SU-DHL-6 (cell line): ENCODE data around the gene TMCC3.

ENCODE experiments used
- EZH2phosphoT487 ChIP-seq: fragments of 200-600 bp; sonication (generic), shearing (Covaris generic); conservative IDR thresholded peaks from 2 replicates; pipeline ENCODE4 v1.6.1; 2018; ENCODE audit warnings: mild to moderate bottlenecking, antibody characterized with exemption, low read length, moderate library complexity, mixed read lengths
- TF ChIP-seq, protein P1 (sequence below): fragments of 200-600 bp; sonication (generic); IDR thresholded peaks from one replicate; pipeline ENCODE4 v1.5.1; 2017; ENCODE audit warnings: antibody characterized with exemption, mild to moderate bottlenecking, low read length, moderate library complexity; ENCODE audit not compliant: insufficient read depth, poor library complexity, severe bottlenecking

DNA sequence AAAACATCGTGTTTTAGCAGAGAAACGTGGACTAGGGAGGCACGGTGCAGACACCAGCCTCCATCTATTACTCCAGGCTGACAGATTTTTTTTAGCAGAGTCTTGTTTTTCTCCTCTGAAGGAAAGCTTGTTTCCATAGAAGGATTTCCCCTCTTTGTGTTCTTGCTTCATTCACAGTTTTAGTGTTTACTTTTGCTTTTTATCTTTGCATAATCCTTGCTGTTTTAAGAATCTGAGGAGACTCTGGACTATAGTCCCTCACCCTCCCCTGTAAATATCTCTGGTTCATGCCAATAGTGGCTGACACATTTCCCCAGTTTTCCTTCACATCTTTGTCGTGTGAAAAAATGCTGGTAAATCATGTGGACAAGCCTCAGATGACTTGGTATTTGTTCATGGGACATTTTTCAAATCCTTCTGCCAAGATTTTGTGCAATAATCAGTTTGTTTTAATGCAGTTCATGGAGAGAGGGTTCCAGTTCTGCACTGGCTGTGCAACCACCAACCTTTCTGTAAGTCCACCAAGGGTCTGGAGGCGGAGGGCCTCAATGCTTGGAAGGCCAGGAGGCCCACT lies 39.9 kb upstream of the TMCC3 start:
- TF ChIP-seq, protein P1, sequence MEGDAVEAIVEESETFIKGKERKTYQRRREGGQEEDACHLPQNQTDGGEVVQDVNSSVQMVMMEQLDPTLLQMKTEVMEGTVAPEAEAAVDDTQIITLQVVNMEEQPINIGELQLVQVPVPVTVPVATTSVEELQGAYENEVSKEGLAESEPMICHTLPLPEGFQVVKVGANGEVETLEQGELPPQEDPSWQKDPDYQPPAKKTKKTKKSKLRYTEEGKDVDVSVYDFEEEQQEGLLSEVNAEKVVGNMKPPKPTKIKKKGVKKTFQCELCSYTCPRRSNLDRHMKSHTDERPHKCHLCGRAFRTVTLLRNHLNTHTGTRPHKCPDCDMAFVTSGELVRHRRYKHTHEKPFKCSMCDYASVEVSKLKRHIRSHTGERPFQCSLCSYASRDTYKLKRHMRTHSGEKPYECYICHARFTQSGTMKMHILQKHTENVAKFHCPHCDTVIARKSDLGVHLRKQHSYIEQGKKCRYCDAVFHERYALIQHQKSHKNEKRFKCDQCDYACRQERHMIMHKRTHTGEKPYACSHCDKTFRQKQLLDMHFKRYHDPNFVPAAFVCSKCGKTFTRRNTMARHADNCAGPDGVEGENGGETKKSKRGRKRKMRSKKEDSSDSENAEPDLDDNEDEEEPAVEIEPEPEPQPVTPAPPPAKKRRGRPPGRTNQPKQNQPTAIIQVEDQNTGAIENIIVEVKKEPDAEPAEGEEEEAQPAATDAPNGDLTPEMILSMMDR: no peak
- no peak for TF ChIP-seq EZH2phosphoT487
